Naive B cell (primary cell): ENCODE results near the gene VAV3. TPM values are rescaled to one million over a fixed set of nuclear protein-coding genes. Genes with fewer than 3 reads are reported as not detected.
A peak's percentile ranks its signal among the peaks of the same experiment; 100 is the strongest.

ENCODE experiments used
- ATAC-seq, 2 donors: fragments of 150-1000 bp; cut with Tn5 transposase; 2 replicates each; pipeline ENCODE4 v1.10.0; 2021; ENCODE audit warnings: low read depth in 2 of 2, mild to moderate bottlenecking in 2 of 2, moderate library complexity in 2 of 2
- DNase-seq: peaks from one replicate; pipeline ENCODE4 v3.0.0; 2022
- H3K27ac Mint-ChIP-seq, 6 donors: one replicate each; pipeline ENCODE4 v1.8.0; 2020 to 2022; ENCODE audit warnings: mild to moderate bottlenecking in 6 of 6, mixed read lengths in 6 of 6, moderate library complexity in 5 of 6, inconsistent platforms in 2 of 6
- H3K27me3 Mint-ChIP-seq, 3 donors: one replicate each; pipeline ENCODE4 v1.8.0; 2021 to 2022; ENCODE audit warnings: mixed read lengths in 3 of 3, mild to moderate bottlenecking in 1 of 3
- H3K36me3 Mint-ChIP-seq, 2 donors: one replicate each; pipeline ENCODE4 v1.8.0; 2020 to 2022; ENCODE audit warnings: mixed read lengths in 2 of 2, inconsistent platforms in 1 of 2, mild to moderate bottlenecking in 1 of 2
- H3K4me1 Mint-ChIP-seq, 3 donors: one replicate each; pipeline ENCODE4 v1.8.0; 2020 to 2022; ENCODE audit warnings: mixed read lengths in 3 of 3, inconsistent platforms in 1 of 3, mild to moderate bottlenecking in 1 of 3, moderate library complexity in 1 of 3
- H3K4me3 Mint-ChIP-seq, 8 donors: one replicate each; pipeline ENCODE4 v1.8.0; 2020 to 2022; ENCODE audit warnings: mild to moderate bottlenecking in 8 of 8, mixed read lengths in 8 of 8, moderate library complexity in 8 of 8, inconsistent platforms in 2 of 8
- H3K9me3 Mint-ChIP-seq, 7 donors: one replicate each; pipeline ENCODE4 v1.8.0; 2020 to 2022; ENCODE audit warnings: mixed read lengths in 7 of 7, mild to moderate bottlenecking in 5 of 7, inconsistent platforms in 2 of 7, moderate library complexity in 1 of 7
- polyA plus RNA-seq, 6 donors: library from polyadenylated mRNA; unstranded; fragments of 300-500 nt; fragmentation: Illumina TruSeq; gene quantifications; one replicate each; pipeline ENCODE4 v1.2.3, GENCODE V29; 2021; ENCODE audit warnings: low read depth in 6 of 6

The VAV3 gene
- polyA plus RNA-seq, 6 donors from 2014 or later, result 24.8 to 45.9 (median 33.6) TPM

DNA sequence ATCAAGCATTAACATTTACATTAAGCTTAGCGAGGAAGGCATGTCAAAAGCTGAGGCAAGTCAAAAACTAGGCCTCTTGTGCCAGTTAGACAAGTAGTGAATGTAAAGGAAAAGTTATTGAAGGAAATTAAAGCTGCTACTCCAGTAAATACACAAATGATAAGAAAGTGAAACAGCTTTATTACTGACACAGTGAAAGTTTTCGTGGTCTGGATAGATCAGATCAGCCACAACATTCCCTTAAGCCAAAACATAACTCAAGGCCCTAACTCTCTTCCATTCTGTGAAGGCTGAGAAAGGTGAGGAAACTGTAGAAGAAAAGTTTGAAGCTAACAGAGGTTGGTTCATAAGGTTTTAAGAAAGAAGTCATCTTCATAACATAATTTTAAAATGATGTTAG is 131.9 kb downstream of the VAV3 start:
- Mint-ChIP-seq H3K27me3 (no peaks in the 10 kb centered on the region), H3K4me3 (peak overlapping the region in 7 of 8 donors; percentile 6 to 83 (median 61)), H3K9me3 (peaks cover 0 to 6% (median 0%) of the 10 kb centered on the region in 7 donors), H3K4me1 (peaks cover 74 to 95% (median 86%) of the 10 kb centered on the region in 3 donors), H3K27ac (peak overlapping the region in 5 of 6 donors; percentile 49 to 89 (median 73)), H3K36me3 (peaks cover 3 to 8% of the 10 kb centered on the region in 2 donors)
- no peak for ATAC-seq
- DNase-seq, result no peak

DNA sequence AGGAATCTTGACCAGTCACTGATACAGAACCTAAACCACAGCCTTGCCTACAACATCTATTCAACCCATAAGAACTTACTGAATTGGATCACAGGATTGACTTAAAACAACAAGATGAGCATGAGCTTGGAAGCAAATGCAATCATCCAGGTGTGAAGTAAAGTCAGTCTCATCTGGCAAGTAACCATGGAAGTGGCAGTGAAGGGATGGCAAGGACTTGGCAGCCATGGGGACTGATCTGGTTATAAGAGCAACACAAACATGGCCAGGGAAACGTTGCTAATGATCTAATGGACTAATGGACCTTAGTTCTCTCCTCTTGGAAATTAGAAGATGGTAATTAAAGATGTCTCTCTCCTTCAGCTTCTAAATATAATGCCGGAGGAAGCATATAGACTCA is 133.1 kb downstream of the VAV3 start:
- Mint-ChIP-seq H3K36me3 (peaks cover 3 to 8% of the 10 kb centered on the region in 2 donors), H3K27me3 (no peaks in the 10 kb centered on the region), H3K27ac (peak overlapping the region; percentile 81 to 98 (median 88)), H3K4me3 (peak overlapping the region in 7 of 8 donors; percentile 22 to 83 (median 70)), H3K9me3 (peaks cover 0 to 5% (median 0%) of the 10 kb centered on the region in 7 donors), H3K4me1 (peaks cover 73 to 95% (median 86%) of the 10 kb centered on the region in 3 donors)
- ATAC-seq, result no peak
- no peak for DNase-seq

DNA sequence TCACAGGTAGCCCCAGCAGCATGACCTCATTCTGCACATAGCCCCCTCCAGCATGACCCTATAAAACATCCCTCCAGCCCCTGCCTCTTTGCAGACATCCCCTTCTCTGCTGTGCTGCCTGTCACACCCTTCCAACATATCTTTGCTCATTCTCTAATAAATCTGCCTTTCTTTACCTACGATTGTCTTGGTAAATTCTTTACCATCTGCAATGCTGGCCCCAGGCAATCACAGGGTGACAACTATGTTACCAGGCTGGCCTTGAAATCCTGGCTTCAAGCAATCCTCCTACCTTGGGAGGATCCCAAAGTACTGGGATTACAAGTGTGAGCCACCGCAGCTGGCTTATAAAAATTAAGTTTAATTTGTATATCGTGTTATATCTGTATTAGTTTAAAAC is 134.5 kb downstream of the VAV3 start:
- ATAC-seq (no peak), DNase-seq (no peak)
- H3K27ac Mint-ChIP-seq, result peak overlapping the region in 5 of 6 donors; percentile 78 to 98 (median 94)

DNA sequence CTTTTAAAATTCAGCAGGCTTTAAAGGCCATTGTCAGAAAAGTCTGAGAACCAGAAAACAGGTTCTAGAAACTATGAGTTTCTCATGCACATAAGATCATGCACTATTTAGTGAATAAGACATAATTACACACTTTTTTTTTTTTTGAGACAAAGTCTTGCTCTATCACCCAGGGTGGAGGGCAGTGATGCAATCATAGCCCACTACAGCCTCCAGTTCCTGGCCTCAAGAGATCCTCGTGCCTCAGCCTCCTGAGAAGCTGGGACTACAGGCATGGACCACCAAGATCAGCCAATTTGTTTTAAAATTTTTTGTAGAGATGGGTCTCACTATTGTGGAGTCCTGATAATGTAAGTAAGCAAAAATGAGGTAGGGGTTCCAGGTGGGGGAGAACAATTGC is 134.9 kb downstream of the VAV3 start:
- Mint-ChIP-seq H3K4me3 (peak overlapping the region; percentile 23 to 90 (median 62)), H3K9me3 (peaks cover 0 to 5% (median 0%) of the 10 kb centered on the region in 7 donors), H3K4me1 (peaks cover 64 to 91% (median 81%) of the 10 kb centered on the region in 3 donors), H3K27me3 (no peaks in the 10 kb centered on the region), H3K36me3 (peaks cover 3 to 8% of the 10 kb centered on the region in 2 donors), H3K27ac (peak overlapping the region in 5 of 6 donors; percentile 84 to 98 (median 94))
- ATAC-seq (no peak), DNase-seq (no peak)

More for the DNA sequence above, 134.5 kb downstream of the VAV3 start:
- Mint-ChIP-seq H3K36me3 (peaks cover 3 to 8% of the 10 kb centered on the region in 2 donors), H3K27me3 (no peaks in the 10 kb centered on the region), H3K4me3 (peak overlapping the region in 5 of 8 donors; percentile 50 to 90 (median 68)), H3K4me1 (peaks cover 66 to 91% (median 81%) of the 10 kb centered on the region in 3 donors), H3K9me3 (peaks cover 0 to 5% (median 0%) of the 10 kb centered on the region in 7 donors)

DNA sequence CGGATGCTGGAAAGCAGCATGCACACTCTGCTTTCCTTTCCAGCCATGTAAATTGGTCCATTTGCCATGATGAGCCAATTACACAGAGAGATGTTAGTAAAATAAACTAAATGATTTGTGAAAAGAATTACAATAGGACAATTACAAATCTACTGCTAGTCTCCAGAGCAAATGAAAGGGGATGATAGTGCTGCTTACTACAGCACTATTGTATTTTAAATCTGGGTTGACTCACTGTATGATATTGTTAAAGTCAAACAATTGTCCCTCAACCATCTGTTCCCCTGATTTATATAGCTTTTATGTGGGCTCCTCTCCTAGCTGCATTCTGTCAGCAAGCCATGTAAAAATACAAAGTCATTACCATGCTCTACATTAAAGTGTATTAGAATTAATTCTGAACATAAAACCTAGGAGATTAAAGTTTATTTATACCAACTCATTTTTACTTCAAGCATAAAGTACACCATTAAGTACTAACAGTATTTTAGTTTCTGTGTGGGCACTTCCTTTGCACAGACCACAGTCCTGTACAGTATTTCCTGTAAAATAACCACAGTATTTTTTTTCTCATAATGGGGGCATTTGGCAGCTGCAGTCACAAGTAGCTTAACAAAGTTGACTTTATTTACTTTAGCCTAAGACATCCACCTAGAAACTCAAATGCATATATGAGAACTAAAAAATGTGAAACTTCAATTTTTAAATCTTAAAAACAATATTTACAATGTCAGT is 135.8 kb downstream of the VAV3 start:
- peaks cover 5 to 8% of the 10 kb centered on the region in 2 donors for H3K36me3 Mint-ChIP-seq
- H3K4me3 Mint-ChIP-seq, result peak overlapping the region; percentile 31 to 90 (median 74)
- ATAC-seq (peak; percentile 94), DNase-seq (peak; percentile 66)
- peaks cover 56 to 87% (median 76%) of the 10 kb centered on the region in 3 donors for H3K4me1 Mint-ChIP-seq
- H3K27ac Mint-ChIP-seq, result peak overlapping the region; percentile 82 to 98 (median 93)
- H3K9me3 Mint-ChIP-seq, result peaks cover 0 to 5% (median 0%) of the 10 kb centered on the region in 7 donors
- H3K27me3 Mint-ChIP-seq, result no peaks in the 10 kb centered on the region

DNA sequence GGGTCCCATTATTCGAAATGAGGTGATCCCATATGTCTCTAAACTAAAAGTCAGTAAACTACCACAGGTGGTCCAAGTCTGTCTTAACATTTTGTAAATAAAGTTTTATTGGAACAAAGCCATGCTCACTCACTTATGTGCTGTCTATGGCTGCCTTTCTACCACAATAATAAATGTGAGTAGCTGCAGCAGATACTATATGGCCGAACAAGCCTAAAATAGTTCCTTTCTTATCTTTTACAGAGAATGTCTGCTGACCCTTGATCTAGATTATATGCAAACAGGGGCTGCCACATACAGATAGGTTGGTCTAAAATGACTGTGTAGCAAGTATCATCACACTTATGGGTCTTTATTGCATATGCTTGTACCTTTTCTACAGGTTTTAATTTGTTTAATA is 140.0 kb downstream of the VAV3 start:
- Mint-ChIP-seq H3K4me3 (peak overlapping the region in 3 of 8 donors; percentile 12 to 29 (median 17)), H3K27me3 (no peaks in the 10 kb centered on the region), H3K27ac (peak overlapping the region in 4 of 6 donors; percentile 5 to 88 (median 46)), H3K9me3 (peaks cover 4 to 18% (median 9%) of the 10 kb centered on the region in 7 donors), H3K4me1 (peaks cover 60 to 84% (median 81%) of the 10 kb centered on the region in 3 donors), H3K36me3 (peaks cover 35 to 37% of the 10 kb centered on the region in 2 donors)
- no peak for DNase-seq
- ATAC-seq, result no peak

DNA sequence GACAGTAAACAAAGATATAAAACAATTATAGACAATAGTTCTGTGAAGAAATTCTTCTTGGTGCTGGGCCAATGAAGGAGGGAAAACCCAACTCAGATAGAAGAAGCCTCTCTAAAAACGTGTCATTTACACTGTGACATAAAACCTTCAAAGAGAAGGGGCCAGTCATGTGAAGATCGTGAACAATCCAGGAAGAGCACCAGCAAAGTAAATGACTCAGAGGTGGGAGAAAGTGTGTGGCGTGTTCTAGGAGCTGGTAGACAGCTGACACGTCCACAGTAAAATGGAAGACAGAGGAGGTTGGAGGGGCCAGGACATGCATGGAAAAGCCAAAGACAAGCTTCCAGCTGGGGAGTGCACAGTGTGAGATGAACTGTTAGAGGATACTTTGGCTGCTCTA is 143.6 kb downstream of the VAV3 start:
- Mint-ChIP-seq H3K9me3 (peaks cover 4 to 18% (median 9%) of the 10 kb centered on the region in 7 donors), H3K4me1 (peaks cover 58 to 84% (median 79%) of the 10 kb centered on the region in 3 donors), H3K4me3 (peak overlapping the region in 1 of 8 donors; percentile 47), H3K27me3 (no peaks in the 10 kb centered on the region), H3K27ac (peak overlapping the region in 4 of 6 donors; percentile 4 to 91 (median 56)), H3K36me3 (peaks cover 37 to 49% of the 10 kb centered on the region in 2 donors)
- DNase-seq (no peak), ATAC-seq (no peak)

DNA sequence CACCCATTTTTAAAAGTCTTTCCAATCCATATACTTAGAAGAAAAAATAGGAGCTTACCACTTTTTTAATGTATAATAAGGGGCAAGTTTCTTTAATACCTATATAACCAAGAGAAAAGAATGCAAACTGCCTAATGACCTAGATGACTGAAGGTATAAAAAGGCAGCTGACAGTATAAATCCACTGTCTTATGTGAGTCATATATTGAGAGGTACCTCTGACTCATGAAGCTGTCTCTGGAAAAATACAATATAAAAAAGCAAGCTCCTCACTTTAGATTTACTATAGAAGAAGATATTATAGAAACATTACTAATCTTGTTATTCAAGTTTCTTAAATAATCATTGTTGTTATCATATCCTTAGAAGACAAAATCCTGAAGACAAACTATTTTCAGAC is 144.2 kb downstream of the VAV3 start:
- Mint-ChIP-seq H3K27me3 (no peaks in the 10 kb centered on the region), H3K27ac (peak overlapping the region in 3 of 6 donors; percentile 55 to 91 (median 56)), H3K4me1 (peaks cover 56 to 85% (median 82%) of the 10 kb centered on the region in 3 donors), H3K4me3 (peak overlapping the region in 1 of 8 donors; percentile 35), H3K9me3 (peaks cover 4 to 18% (median 9%) of the 10 kb centered on the region in 7 donors), H3K36me3 (peaks cover 37 to 49% of the 10 kb centered on the region in 2 donors)
- ATAC-seq (no peak), DNase-seq (no peak)

DNA sequence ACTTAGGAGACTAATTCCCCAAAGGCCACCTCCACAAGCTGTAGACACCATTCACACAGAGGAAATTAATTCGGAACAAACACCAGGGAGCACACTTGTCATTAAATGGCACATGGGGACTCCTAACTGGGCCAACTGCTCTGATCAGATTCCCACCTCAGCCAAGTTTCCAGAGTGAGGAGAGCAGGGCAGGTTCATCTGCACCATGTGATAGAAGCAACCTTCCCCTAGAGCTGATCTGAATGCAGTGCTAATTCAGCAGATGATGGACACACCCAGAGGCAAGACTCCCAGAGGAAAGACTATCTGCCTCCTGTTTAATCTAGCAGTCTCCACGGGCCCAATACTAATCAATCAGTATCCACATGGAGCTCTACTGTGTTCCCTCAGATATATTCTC is 147.0 kb downstream of the VAV3 start:
- Mint-ChIP-seq H3K4me1 (peaks cover 58 to 86% (median 80%) of the 10 kb centered on the region in 3 donors), H3K4me3 (peak overlapping the region in 3 of 8 donors; percentile 30 to 59 (median 34)), H3K27ac (peak overlapping the region in 3 of 6 donors; percentile 66 to 78 (median 67)), H3K9me3 (peaks cover 0 to 8% (median 2%) of the 10 kb centered on the region in 7 donors), H3K27me3 (no peaks in the 10 kb centered on the region), H3K36me3 (peaks cover 25 to 48% of the 10 kb centered on the region in 2 donors)
- ATAC-seq (no peak), DNase-seq (no peak)

DNA sequence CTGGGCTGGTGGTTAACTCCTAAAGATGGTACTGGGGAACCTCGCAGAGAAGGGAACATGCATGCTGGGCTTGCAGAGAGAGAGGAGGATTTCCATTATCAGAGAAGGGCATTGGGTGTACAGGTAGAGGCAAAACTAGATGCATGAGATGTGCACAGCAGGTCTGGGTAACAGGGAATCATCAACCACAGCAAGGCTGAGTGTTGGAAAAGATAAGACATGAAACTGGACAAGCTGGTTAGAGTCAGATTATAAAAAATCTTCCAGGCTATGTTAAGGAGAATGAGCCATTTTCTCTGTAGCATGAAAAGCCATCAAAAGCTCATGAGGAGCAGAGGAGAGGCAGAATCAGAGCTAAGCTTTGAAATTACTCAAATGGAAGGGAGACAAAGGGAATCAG is 147.8 kb downstream of the VAV3 start:
- peak overlapping the region in 5 of 8 donors; percentile 5 to 54 (median 27) for H3K4me3 Mint-ChIP-seq
- H3K27ac Mint-ChIP-seq, result peak overlapping the region in 3 of 6 donors; percentile 57 to 71 (median 66)
- H3K4me1 Mint-ChIP-seq, result peaks cover 53 to 89% (median 82%) of the 10 kb centered on the region in 3 donors
- H3K9me3 Mint-ChIP-seq, result peaks cover 0 to 7% (median 0%) of the 10 kb centered on the region in 7 donors
- peaks cover 18 to 44% of the 10 kb centered on the region in 2 donors for H3K36me3 Mint-ChIP-seq
- no peak for ATAC-seq
- no peaks in the 10 kb centered on the region for H3K27me3 Mint-ChIP-seq
- no peak for DNase-seq

DNA sequence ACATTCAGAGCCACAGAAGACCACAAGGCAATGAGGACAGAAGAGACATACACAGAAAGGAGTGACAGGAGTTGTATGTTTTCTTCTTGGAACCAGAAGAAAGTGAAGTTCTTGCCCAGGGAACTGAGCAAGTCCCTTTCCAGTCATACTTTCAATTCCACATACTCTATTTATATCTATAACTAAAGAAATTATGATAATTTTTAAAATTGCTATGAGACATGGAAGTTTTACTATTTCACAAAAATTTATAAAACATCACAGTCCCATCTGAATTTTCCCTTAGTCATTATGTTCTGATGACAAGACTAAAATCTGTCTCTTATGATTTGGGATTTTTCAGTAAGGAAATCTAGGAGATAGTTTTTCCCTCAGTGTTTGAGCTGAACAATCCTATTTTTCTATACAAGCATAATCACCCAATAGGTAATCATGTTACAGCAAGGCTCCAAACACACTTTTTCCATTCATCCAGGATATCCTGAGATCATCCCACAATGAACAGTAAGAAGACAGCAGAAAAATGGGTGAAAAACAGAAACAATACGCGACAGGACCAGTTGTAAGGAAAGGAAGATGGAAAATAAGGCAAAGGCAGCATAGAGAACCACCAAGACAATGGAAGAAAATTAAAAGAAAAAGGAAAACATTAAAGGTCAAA is 154.6 kb downstream of the VAV3 start:
- no peak for DNase-seq
- peaks cover 0 to 4% (median 0%) of the 10 kb centered on the region in 7 donors for H3K9me3 Mint-ChIP-seq
- H3K27me3 Mint-ChIP-seq, result no peaks in the 10 kb centered on the region
- H3K4me1 Mint-ChIP-seq, result peaks cover 60 to 93% (median 77%) of the 10 kb centered on the region in 3 donors
- peaks cover 0 to 13% of the 10 kb centered on the region in 2 donors for H3K36me3 Mint-ChIP-seq
- no peak for ATAC-seq
- H3K27ac Mint-ChIP-seq, result peak overlapping the region; percentile 62 to 97 (median 78)
- peak overlapping the region in 6 of 8 donors; percentile 15 to 73 (median 53) for H3K4me3 Mint-ChIP-seq

DNA sequence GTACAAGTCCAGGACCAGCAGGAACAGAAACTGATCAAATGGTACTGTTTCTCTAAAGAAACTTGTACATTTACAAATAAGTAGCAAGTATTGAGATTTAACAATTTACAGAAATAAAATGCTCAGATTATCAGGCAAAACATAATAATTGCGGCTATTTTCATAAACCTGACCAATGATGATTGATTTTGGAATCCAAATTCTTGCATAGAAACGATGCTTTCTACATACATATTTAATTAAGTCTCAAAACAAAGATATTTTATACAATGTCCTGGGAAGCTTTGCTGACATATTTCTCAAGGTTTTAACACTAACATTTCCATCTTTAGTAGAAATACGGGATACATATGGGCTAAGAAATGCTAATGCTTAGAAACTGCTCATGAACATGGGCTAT is 157.1 kb downstream of the VAV3 start:
- H3K9me3 Mint-ChIP-seq, result peaks cover 0 to 2% (median 0%) of the 10 kb centered on the region in 7 donors
- H3K4me1 Mint-ChIP-seq, result peaks cover 63 to 92% (median 82%) of the 10 kb centered on the region in 3 donors
- ATAC-seq (no peak), DNase-seq (no peak)
- no peaks in the 10 kb centered on the region for H3K36me3 Mint-ChIP-seq
- H3K27ac Mint-ChIP-seq, result peak overlapping the region in 5 of 6 donors; percentile 66 to 85 (median 79)
- H3K27me3 Mint-ChIP-seq, result no peaks in the 10 kb centered on the region
- peak overlapping the region; percentile 12 to 86 (median 68) for H3K4me3 Mint-ChIP-seq

DNA sequence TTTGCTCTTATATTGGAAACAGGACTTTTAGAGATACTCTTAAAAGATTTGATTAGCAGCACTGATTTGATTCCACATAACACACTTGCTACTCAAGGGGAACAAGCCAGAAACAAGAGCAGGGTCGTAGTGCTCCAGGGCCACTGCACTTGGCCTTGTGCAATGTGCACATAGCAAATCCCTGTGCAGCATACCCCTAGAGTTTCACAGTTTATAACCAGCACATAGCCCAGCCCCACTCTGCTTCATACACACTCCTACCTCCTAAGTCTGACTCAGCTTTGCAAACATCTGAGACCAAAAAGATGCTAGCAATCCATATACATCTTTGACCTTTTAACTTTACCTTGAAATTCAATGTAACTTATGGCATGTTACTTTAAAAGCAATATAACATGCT is 157.6 kb downstream of the VAV3 start:
- H3K27ac Mint-ChIP-seq, result peak overlapping the region in 5 of 6 donors; percentile 66 to 85 (median 79)
- H3K36me3 Mint-ChIP-seq, result no peaks in the 10 kb centered on the region
- DNase-seq (no peak), ATAC-seq (no peak)
- no peaks in the 10 kb centered on the region for H3K27me3 Mint-ChIP-seq
- H3K9me3 Mint-ChIP-seq, result peaks cover 0 to 2% (median 0%) of the 10 kb centered on the region in 7 donors
- peaks cover 67 to 92% (median 82%) of the 10 kb centered on the region in 3 donors for H3K4me1 Mint-ChIP-seq
- H3K4me3 Mint-ChIP-seq, result peak overlapping the region; percentile 12 to 86 (median 68)
